22Rv1 (cell line): Measurements from ENCODE around the gene EYS.
"Not testable (repeated sequence)": the region's sequence is repeated elsewhere in the genome, so short reads cannot be mapped to it uniquely, and the experiment has no call there.

ENCODE experiments used
- H3K27ac ChIP-seq: fragments of 450-650 bp; 2 replicates; pipeline ENCODE4 v1.5.1; 2017
- CTCF ChIP-seq: fragments of 450-650 bp; IDR thresholded peaks from 2 replicates; pipeline ENCODE4 v1.5.1; 2017; ENCODE audit warnings: mild to moderate bottlenecking
- ZFX ChIP-seq: fragments of 450-650 bp; IDR thresholded peaks from 2 replicates; pipeline ENCODE4 v1.6.1; 2017; ENCODE audit warnings: antibody characterized with exemption, borderline replicate concordance

The EYS gene

GRCh38 chr6:64049736-64050135 lies 1657.3 kb downstream of the EYS start:
- no peak for TF ChIP-seq ZFX
- TF ChIP-seq CTCF: no peak
- no peak overlapping the region for H3K27ac ChIP-seq

GRCh38 chr6:64046746-64047208 lies 1660.2 kb downstream of the EYS start:
- no peak overlapping the region for H3K27ac ChIP-seq
- TF ChIP-seq CTCF (no peak), ZFX (no peak)

GRCh38 chr6:64041373-64041772 lies 1665.7 kb downstream of the EYS start:
- TF ChIP-seq ZFX: no peak
- no peak overlapping the region for H3K27ac ChIP-seq

- no peak overlapping the region for H3K27ac ChIP-seq
- TF ChIP-seq CTCF (no peak), ZFX (no peak)
Observed at GRCh38 chr6:64040113-64040512, 1666.9 kb downstream of the EYS start.

GRCh38 chr6:64037427-64037826 lies 1669.6 kb downstream of the EYS start:
- TF ChIP-seq ZFX: no peak
- TF ChIP-seq CTCF: no peak
- H3K27ac ChIP-seq: no peak overlapping the region

- TF ChIP-seq CTCF (no peak), ZFX (no peak)
- H3K27ac ChIP-seq: no peak overlapping the region
Observed at GRCh38 chr6:64034910-64035655, 1671.9 kb downstream of the EYS start.

GRCh38 chr6:64034291-64034690 lies 1672.7 kb downstream of the EYS start:
- no peak overlapping the region for H3K27ac ChIP-seq
- TF ChIP-seq ZFX (no peak), CTCF (no peak)

- H3K27ac ChIP-seq: not testable (repeated sequence)
Observed at GRCh38 chr6:64030950-64031618, 1675.9 kb downstream of the EYS start.
